Neural cell (in vitro differentiated cells): ENCODE results near the gene CHCHD1. TPM values are rescaled to one million over a fixed set of nuclear protein-coding genes. Genes with fewer than 3 reads are reported as not detected.
"Not testable (repeated sequence)": the region's sequence is repeated elsewhere in the genome, so short reads cannot be mapped to it uniquely, and the experiment has no call there.

Experiments
- H2AFZ ChIP-seq: fragments of 200-600, 300-800 bp; sonication (generic), shearing (Covaris generic); 2 replicates; pipeline ENCODE4 v1.6.0; 2014; ENCODE audit warnings: low read depth, mild to moderate bottlenecking, antibody characterized with exemption, low read length, moderate library complexity
- H3F3A ChIP-seq: fragments of 200-600 bp; shearing (Covaris generic); 2 replicates; pipeline ENCODE4 v1.6.1; 2016; ENCODE audit warnings: mild to moderate bottlenecking, moderate library complexity, mixed read lengths, antibody characterized with exemption, low read length; ENCODE audit not compliant: insufficient read depth, poor library complexity, severe bottlenecking
- H3K27ac ChIP-seq: fragments of 200-600, 300-800 bp; sonication (generic), shearing (Covaris generic); 2 replicates; pipeline ENCODE4 v1.5.1; 2014; ENCODE audit warnings: mild to moderate bottlenecking, low read length, moderate library complexity
- H3K27me3 ChIP-seq: fragments of 300-800, 200-600 bp; sonication (generic), shearing (Covaris generic); 2 replicates; pipeline ENCODE4 v1.6.0; 2014; ENCODE audit warnings: mild to moderate bottlenecking, low read depth, low read length, moderate library complexity; ENCODE audit not compliant: insufficient read depth
- H3K36me3 ChIP-seq: fragments of 300-800, 200-600 bp; sonication (generic), shearing (Covaris generic); 2 replicates; pipeline ENCODE4 v1.5.1; 2014; ENCODE audit warnings: mild to moderate bottlenecking, antibody characterized with exemption, low read length, moderate library complexity; ENCODE audit not compliant: insufficient read depth
- H3K4me2 ChIP-seq: fragments of 300-800, 200-600 bp; sonication (generic), shearing (Covaris generic); 2 replicates; pipeline ENCODE4 v1.6.0; 2014; ENCODE audit warnings: mild to moderate bottlenecking, low read length
- H3K4me3 ChIP-seq: fragments of 300-800, 200-600 bp; sonication (generic), shearing (Covaris generic); 2 replicates; pipeline ENCODE4 v1.5.1; 2014; ENCODE audit warnings: mild to moderate bottlenecking, low read length, moderate library complexity
- H3K79me2 ChIP-seq: fragments of 200-600 bp; shearing (Covaris generic); replicated peaks from 2 replicates; pipeline ENCODE4 v1.6.0; 2014; ENCODE audit warnings: mild to moderate bottlenecking, low read length, moderate library complexity; ENCODE audit not compliant: insufficient read depth
- H3K9ac ChIP-seq: fragments of 300-800, 200-600 bp; sonication (generic), shearing (Covaris generic); 2 replicates; pipeline ENCODE4 v1.6.1; 2016; ENCODE audit warnings: mild to moderate bottlenecking, low read length, mixed read lengths
- H3K9me2 ChIP-seq: fragments of 200-600 bp; shearing (Covaris generic); 2 replicates; pipeline ENCODE4 v1.6.1; 2016; ENCODE audit warnings: mild to moderate bottlenecking, low read length, mixed read lengths; ENCODE audit not compliant: insufficient read depth
- H3K9me3 ChIP-seq: fragments of 200-600, 300-800 bp; sonication (generic), shearing (Covaris generic); 2 replicates; pipeline ENCODE4 v1.6.1; 2016; ENCODE audit warnings: mild to moderate bottlenecking, mixed run types, low read length, moderate library complexity, mixed read lengths
- H4K20me1 ChIP-seq: fragments of 200-600 bp; shearing (Covaris generic); 2 replicates; pipeline ENCODE4 v1.6.1; 2016; ENCODE audit warnings: mild to moderate bottlenecking, mixed run types; ENCODE audit not compliant: insufficient read depth
- EP300 ChIP-seq: fragments of 450-650 bp; conservative IDR thresholded peaks from 2 replicates; pipeline ENCODE4 v1.6.1; 2014; ENCODE audit warnings: antibody characterized with exemption, mild to moderate bottlenecking, moderate library complexity; ENCODE audit not compliant: poor library complexity, severe bottlenecking
- EZH2 ChIP-seq: fragments of 200-600, 300-800 bp; shearing (Covaris generic), sonication (generic); IDR thresholded peaks from 2 replicates; pipeline ENCODE4 v1.6.1; 2014; ENCODE audit warnings: antibody characterized with exemption, low read length, borderline replicate concordance, mild to moderate bottlenecking; ENCODE audit not compliant: insufficient read depth, poor library complexity, severe bottlenecking
- MXI1 ChIP-seq: fragments of 450-650 bp; conservative IDR thresholded peaks from 2 replicates; pipeline ENCODE4 v1.6.1; 2014; ENCODE audit warnings: antibody characterized with exemption, mild to moderate bottlenecking; ENCODE audit not compliant: poor library complexity, severe bottlenecking
- POLR2AphosphoS5 ChIP-seq: IDR thresholded peaks from 2 replicates; pipeline ENCODE4 v1.6.1; 2012
- RAD21 ChIP-seq: fragments of 450-650 bp; conservative IDR thresholded peaks from 2 replicates; pipeline ENCODE4 v1.6.1; 2014; ENCODE audit warnings: antibody characterized with exemption, mild to moderate bottlenecking, moderate library complexity
- SMC3 ChIP-seq: fragments of 450-650 bp; conservative IDR thresholded peaks from 2 replicates; pipeline ENCODE4 v1.6.1; 2014; ENCODE audit warnings: antibody characterized with exemption, mild to moderate bottlenecking, moderate library complexity; ENCODE audit not compliant: poor library complexity
- TAF1 ChIP-seq: IDR thresholded peaks from 2 replicates; pipeline ENCODE4 v1.6.1; 2012; ENCODE audit warnings: low read depth
- polyA plus RNA-seq: library from polyadenylated mRNA; depleted of rRNA; stranded (reverse); fragments of >200 nt; gene quantifications from 2 replicates; pipeline ENCODE4 v1.2.3, GENCODE V29; 2014
- TF ChIP-seq, protein P1 (sequence below): IDR thresholded peaks from 2 replicates; pipeline ENCODE4 v1.6.1; 2012; ENCODE audit warnings: borderline replicate concordance
- TF ChIP-seq, protein P2 (sequence below): fragments of 450-650 bp; IDR thresholded peaks from 2 replicates; pipeline ENCODE4 v1.5.1; 2014; ENCODE audit warnings: antibody characterized with exemption, mild to moderate bottlenecking, moderate library complexity; ENCODE audit not compliant: poor library complexity, severe bottlenecking

CHCHD1 gene
- polyA plus RNA-seq, 1 donor from 2014 or later, result 82.5 TPM

DNA sequence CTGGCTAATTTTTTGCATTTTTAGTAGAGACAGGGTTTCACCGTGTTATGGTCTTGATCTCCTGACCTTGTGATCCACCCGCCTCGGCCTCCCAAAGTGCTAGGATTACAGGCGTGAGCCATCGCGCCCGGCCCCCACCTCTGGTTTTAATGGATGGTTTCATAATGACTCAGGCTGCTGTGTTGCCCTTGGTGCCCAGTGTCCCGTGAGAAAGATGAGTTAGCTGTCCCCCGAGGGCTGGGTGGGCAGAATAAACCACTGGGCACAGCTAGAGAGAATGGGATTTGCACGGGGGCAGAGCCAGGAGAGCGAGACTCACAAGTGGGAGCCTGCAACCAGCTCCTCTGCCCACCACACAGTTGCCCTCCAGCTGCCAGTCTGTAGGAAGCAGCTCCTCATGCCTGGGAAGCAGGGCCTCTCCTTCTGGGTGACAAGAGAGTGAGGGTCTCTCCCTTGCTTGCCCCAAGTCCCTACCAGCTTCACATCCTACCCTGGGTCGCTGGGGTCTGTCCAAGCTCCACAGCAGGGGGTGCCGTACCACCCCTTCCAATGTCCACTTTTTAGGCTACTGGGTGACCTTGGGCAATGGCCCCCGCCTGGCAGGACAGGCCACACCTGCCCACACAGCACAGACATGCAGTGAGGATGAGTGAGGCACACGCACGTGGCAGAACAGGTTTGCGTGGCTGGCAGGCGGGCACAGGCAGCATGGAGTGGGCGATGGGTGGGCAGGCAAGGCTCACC, 45.7 kb downstream of the CHCHD1 start:
- Histone ChIP-seq H3K9me2 (no peaks in the 10 kb centered on the region), H3K9me3 (no peaks in the 10 kb centered on the region), H3K27me3 (no peaks in the 10 kb centered on the region), H3K27ac (no peak overlapping the region), H3K4me3 (no peak overlapping the region), H3K79me2 (no peaks in the 10 kb centered on the region), H3K9ac (no peak overlapping the region), H2AFZ (no peak overlapping the region), H3F3A (no peaks in the 10 kb centered on the region), H3K4me2 (no peak overlapping the region), H4K20me1 (no peaks in the 10 kb centered on the region), H3K36me3 (no peaks in the 10 kb centered on the region)
- TF ChIP-seq RAD21, result no peak
- no peak for TF ChIP-seq EZH2
- TF ChIP-seq, protein P1, sequence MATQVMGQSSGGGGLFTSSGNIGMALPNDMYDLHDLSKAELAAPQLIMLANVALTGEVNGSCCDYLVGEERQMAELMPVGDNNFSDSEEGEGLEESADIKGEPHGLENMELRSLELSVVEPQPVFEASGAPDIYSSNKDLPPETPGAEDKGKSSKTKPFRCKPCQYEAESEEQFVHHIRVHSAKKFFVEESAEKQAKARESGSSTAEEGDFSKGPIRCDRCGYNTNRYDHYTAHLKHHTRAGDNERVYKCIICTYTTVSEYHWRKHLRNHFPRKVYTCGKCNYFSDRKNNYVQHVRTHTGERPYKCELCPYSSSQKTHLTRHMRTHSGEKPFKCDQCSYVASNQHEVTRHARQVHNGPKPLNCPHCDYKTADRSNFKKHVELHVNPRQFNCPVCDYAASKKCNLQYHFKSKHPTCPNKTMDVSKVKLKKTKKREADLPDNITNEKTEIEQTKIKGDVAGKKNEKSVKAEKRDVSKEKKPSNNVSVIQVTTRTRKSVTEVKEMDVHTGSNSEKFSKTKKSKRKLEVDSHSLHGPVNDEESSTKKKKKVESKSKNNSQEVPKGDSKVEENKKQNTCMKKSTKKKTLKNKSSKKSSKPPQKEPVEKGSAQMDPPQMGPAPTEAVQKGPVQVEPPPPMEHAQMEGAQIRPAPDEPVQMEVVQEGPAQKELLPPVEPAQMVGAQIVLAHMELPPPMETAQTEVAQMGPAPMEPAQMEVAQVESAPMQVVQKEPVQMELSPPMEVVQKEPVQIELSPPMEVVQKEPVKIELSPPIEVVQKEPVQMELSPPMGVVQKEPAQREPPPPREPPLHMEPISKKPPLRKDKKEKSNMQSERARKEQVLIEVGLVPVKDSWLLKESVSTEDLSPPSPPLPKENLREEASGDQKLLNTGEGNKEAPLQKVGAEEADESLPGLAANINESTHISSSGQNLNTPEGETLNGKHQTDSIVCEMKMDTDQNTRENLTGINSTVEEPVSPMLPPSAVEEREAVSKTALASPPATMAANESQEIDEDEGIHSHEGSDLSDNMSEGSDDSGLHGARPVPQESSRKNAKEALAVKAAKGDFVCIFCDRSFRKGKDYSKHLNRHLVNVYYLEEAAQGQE, result no peak
- TF ChIP-seq MXI1, result no peak
- no peak for TF ChIP-seq EP300
- TF ChIP-seq, protein P2, sequence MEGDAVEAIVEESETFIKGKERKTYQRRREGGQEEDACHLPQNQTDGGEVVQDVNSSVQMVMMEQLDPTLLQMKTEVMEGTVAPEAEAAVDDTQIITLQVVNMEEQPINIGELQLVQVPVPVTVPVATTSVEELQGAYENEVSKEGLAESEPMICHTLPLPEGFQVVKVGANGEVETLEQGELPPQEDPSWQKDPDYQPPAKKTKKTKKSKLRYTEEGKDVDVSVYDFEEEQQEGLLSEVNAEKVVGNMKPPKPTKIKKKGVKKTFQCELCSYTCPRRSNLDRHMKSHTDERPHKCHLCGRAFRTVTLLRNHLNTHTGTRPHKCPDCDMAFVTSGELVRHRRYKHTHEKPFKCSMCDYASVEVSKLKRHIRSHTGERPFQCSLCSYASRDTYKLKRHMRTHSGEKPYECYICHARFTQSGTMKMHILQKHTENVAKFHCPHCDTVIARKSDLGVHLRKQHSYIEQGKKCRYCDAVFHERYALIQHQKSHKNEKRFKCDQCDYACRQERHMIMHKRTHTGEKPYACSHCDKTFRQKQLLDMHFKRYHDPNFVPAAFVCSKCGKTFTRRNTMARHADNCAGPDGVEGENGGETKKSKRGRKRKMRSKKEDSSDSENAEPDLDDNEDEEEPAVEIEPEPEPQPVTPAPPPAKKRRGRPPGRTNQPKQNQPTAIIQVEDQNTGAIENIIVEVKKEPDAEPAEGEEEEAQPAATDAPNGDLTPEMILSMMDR, result no peak
- TF ChIP-seq SMC3, result no peak
- no peak for TF ChIP-seq POLR2AphosphoS5
- TF ChIP-seq TAF1, result no peak

DNA sequence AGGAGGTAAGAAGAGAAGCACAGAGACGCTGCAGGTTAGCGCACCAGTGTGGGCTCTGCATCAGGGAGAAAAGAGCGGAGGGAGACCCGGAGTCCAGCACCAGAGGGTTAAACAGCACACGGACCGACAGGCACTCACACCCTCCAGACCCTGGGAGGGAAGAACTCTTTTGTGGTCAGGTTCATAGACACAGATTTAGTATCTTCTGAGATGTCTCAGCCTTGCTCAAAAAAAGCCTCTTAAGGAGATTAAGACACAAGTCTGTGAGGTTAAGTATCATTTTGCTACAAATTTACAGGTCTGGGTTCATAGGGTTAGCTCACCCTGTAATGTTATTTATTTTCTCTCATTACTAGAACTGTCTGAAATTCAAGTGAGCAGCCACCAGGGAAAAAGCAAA, 46.3 kb downstream of the CHCHD1 start:
- Histone ChIP-seq H3K79me2 (no peaks in the 10 kb centered on the region), H3K9me3 (no peaks in the 10 kb centered on the region), H3K27ac (no peak overlapping the region), H2AFZ (no peak overlapping the region), H3K9ac (no peak overlapping the region), H3K4me2 (no peak overlapping the region), H3K4me3 (no peak overlapping the region), H3F3A (no peaks in the 10 kb centered on the region), H3K9me2 (no peaks in the 10 kb centered on the region), H4K20me1 (no peaks in the 10 kb centered on the region), H3K36me3 (no peaks in the 10 kb centered on the region), H3K27me3 (no peaks in the 10 kb centered on the region)
- TF ChIP-seq EZH2, result no peak
- no peak for TF ChIP-seq POLR2AphosphoS5
- TF ChIP-seq RAD21, result no peak
- TF ChIP-seq, protein P2, result no peak
- TF ChIP-seq TAF1, result no peak
- no peak for TF ChIP-seq SMC3
- TF ChIP-seq, protein P1, result no peak
- no peak for TF ChIP-seq MXI1
- TF ChIP-seq EP300, result no peak

DNA sequence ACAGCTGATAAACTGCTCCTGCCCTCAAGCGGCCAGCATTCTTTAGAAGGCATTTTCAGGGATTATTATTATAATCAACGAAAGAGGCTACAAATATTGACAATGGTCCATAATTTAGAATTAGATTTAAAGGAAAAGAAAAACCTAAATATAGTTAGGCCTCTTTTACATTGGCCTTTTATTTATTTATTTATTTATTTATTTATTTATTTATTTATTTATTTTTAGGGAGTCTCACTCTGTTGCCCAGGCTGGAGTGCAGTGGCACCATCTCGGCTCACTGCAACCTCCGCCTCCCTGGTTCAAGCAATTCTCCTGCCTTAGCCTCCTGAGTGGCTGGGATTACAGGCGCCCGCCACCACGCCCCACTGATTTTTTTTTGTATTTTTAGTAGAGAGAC, 47.2 kb downstream of the CHCHD1 start:
- H3K27ac ChIP-seq, H3F3A ChIP-seq, H2AFZ ChIP-seq, H3K4me3 ChIP-seq, H4K20me1 ChIP-seq, H3K79me2 ChIP-seq, H3K9ac ChIP-seq, H3K27me3 ChIP-seq, H3K36me3 ChIP-seq, H3K9me2 ChIP-seq, H3K9me3 ChIP-seq, H3K4me2 ChIP-seq: not testable (repeated sequence)
